Ishikawa (cell line): ENCODE measurements around the gene SLFN14.

Experiments
- EGR1 ChIP-seq: IDR thresholded peaks from 2 replicates; pipeline ENCODE4 v1.6.1; 2012
- EP300 ChIP-seq: IDR thresholded peaks from 2 replicates; pipeline ENCODE4 v1.6.1; 2012; ENCODE audit warnings: borderline replicate concordance
- FOXM1 ChIP-seq: IDR thresholded peaks from 2 replicates; pipeline ENCODE4 v1.6.1; 2012; ENCODE audit warnings: low read depth, borderline replicate concordance
- NFIC ChIP-seq: IDR thresholded peaks from 2 replicates; pipeline ENCODE4 v1.6.1; 2012
- RAD21 ChIP-seq: IDR thresholded peaks from 2 replicates; pipeline ENCODE4 v1.6.1; 2012; ENCODE audit warnings: low read depth
- TAF1 ChIP-seq: IDR thresholded peaks from 2 replicates; pipeline ENCODE4 v1.6.1; 2012; ENCODE audit warnings: low read depth, mild to moderate bottlenecking
- TCF12 ChIP-seq: IDR thresholded peaks from 2 replicates; pipeline ENCODE4 v1.6.1; 2012; ENCODE audit warnings: low read depth
- TEAD4 ChIP-seq: IDR thresholded peaks from 2 replicates; pipeline ENCODE4 v1.6.1; 2012
- YY1 ChIP-seq: IDR thresholded peaks from 2 replicates; pipeline ENCODE4 v1.6.1; 2012; ENCODE audit warnings: low read depth
- TF ChIP-seq, protein P1 (sequence below): IDR thresholded peaks from 2 replicates; pipeline ENCODE4 v1.6.1; 2012; ENCODE audit warnings: low read depth, mild to moderate bottlenecking
- TF ChIP-seq, protein P2 (sequence below): IDR thresholded peaks from 2 replicates; pipeline ENCODE4 v1.6.1; 2012

DNA sequence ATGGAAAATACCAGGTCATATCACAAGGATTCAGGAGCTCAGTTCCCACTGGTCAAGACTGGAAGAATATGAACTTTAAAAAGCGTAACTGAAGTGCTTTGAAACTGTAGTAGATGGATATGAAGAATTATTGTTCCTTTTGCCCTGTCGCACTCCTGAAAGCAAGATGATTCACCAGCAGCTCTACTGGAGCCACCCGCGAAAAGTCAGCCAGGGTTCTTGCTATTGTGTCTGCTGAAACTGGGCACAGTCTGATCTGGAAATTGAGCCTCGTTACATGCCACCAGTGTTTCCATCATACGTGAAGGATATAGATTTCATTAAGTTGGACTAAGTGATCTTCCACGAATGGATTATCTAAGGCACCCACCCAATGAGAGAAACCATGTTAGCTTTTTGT is 43.1 kb upstream of the SLFN14 start:
- TF ChIP-seq, protein P1, sequence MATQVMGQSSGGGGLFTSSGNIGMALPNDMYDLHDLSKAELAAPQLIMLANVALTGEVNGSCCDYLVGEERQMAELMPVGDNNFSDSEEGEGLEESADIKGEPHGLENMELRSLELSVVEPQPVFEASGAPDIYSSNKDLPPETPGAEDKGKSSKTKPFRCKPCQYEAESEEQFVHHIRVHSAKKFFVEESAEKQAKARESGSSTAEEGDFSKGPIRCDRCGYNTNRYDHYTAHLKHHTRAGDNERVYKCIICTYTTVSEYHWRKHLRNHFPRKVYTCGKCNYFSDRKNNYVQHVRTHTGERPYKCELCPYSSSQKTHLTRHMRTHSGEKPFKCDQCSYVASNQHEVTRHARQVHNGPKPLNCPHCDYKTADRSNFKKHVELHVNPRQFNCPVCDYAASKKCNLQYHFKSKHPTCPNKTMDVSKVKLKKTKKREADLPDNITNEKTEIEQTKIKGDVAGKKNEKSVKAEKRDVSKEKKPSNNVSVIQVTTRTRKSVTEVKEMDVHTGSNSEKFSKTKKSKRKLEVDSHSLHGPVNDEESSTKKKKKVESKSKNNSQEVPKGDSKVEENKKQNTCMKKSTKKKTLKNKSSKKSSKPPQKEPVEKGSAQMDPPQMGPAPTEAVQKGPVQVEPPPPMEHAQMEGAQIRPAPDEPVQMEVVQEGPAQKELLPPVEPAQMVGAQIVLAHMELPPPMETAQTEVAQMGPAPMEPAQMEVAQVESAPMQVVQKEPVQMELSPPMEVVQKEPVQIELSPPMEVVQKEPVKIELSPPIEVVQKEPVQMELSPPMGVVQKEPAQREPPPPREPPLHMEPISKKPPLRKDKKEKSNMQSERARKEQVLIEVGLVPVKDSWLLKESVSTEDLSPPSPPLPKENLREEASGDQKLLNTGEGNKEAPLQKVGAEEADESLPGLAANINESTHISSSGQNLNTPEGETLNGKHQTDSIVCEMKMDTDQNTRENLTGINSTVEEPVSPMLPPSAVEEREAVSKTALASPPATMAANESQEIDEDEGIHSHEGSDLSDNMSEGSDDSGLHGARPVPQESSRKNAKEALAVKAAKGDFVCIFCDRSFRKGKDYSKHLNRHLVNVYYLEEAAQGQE: no peak
- TF ChIP-seq NFIC: no peak
- no peak for TF ChIP-seq TEAD4
- no peak for TF ChIP-seq RAD21
- TF ChIP-seq, protein P2, sequence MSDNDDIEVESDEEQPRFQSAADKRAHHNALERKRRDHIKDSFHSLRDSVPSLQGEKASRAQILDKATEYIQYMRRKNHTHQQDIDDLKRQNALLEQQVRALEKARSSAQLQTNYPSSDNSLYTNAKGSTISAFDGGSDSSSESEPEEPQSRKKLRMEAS: no peak
- no peak for TF ChIP-seq EGR1
- TF ChIP-seq YY1: no peak
- TF ChIP-seq TAF1: no peak
- no peak for TF ChIP-seq TCF12
- TF ChIP-seq EP300: no peak
- TF ChIP-seq FOXM1: no peak
